HG03342 (cell line): ENCODE measurements around the gene A1BG.
"Not testable (repeated sequence)": the region's sequence is repeated elsewhere in the genome, so short reads cannot be mapped to it uniquely, and the experiment has no call there.

ENCODE experiments used
- ATAC-seq: cut with Tn5 transposase; IDR thresholded peaks from one replicate; pipeline ENCODE4 v1.9.1; 2021; ENCODE audit warnings: mild to moderate bottlenecking, moderate library complexity; ENCODE audit not compliant: unreplicated experiment

The A1BG gene

DNA sequence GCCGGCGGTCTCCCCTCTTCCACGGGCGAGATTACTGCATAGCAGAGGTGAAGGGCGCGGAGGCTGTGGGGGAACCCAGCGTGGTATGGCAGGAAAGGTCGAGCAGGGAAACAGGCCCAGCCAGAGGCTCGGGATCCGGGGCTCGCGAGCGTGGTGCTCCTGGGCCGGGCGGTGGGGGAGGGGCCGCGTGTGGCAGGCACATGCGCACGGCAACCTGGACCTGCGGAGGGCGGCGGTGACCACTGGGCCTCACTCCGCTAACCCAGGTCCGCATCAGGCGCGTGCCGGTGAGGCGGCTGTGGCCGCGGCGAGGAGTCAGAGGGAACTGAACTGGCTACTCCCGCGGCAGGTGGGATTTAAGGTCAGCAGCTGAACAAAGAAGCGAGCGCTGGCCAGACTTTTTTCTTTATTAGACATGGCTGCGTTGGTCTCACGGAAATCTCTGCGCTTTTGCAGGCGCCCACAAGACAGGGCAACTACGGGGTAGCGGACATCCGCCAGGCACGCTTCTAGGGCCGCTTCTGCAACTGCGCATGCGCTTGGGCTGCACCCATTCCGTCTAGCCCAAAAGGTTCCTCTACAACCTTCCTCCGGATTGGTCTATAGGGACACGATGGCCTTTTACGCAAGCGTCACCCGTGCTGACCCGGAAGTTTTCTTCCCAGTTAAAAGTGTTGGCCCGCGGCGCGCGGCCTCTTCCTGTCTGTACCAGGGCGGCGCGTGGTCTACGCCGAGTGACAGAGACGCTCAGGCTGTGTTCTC, 33.5 kb upstream of the A1BG start, which contains the start of gene RPS5:
TSS of gene RPS5 (plus strand) at position 694 of the 762 bp plus-strand sequence. CDS start 869 bp downstream, outside the sequence.
- peak; percentile 88 for ATAC-seq

- ATAC-seq, result no peak
Observed at GRCh38 chr19:58385891-58386575, 32.7 kb upstream of the A1BG start.

DNA sequence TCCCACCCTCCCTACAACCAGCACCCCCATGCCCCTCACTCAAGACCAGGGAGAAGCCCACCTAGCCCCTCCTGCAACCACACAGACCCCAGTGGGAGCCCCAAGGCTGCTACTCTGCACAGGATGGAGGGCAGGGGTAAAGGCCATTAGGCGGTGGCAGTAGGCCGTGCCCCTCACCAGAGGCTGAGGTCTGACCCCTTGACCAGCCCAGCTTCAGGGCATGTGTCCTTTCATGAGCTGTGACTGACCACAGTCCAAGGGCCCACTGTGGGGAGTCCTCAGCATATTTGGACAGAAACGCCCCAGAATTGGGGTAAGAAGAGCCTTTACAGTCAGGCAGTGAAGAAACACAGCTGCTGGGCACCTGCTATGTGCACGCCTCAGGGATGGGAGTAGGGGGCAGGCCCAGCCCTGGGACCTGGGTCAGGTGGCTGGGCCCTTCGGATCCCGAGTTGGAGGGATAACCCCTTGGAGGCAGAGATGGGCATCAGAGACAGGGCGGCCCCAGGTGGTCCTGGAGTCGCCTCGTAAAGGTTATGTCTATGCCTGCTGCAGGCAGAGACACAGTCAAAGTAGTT, 32.1 kb upstream of the A1BG start:
- ATAC-seq, result no peak

GRCh38 chr19:58382997-58383603, 29.8 kb upstream of the A1BG start:
- no peak for ATAC-seq

- no peak for ATAC-seq
Observed at GRCh38 chr19:58381460-58382212, 28.3 kb upstream of the A1BG start.

DNA sequence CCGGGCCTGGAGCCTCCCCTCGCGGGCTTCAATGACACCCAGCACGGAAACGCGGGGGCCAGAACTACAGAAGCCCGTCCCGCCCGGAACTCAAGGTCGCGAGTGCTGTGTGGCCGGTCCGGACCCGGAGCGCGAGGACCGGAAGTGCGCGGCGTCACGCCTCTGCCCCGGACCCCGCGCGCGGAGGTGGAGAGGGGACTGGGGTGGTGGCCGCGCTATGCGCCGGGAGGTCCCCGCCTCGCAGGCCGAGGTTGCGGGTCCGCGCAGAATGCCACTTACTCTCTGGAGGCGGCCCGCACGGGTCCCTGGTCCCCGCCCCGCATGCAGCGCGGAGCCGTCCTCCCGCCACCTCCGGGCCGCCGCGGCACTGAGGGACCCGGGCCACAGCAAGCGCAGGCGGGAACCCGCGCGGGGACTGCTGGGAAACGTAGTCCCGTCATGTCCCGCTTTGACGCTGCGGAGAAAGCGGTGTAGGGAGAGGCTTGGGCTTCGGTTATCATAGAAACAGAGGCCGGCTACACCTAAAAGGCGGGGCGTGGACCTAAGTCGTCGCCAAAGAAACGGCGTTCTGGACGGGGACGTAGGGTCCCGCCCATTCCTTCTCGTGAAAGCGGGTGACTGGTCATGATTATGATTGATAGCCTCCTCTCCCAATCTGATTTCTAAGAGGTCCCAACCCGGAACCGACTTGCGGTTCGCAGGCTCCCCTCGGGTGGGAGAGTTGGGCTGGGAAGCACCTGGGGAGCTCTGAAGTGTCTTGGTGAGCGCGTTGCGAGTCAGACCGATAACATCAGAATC, 27.6 kb upstream of the A1BG start, which contains the start of gene ZNF837:
TSS of gene ZNF837 (minus strand) at position 369 of the 798 bp plus-strand sequence. CDS start 11,698 bp downstream, outside the sequence.
- peak; percentile 74 for ATAC-seq

DNA sequence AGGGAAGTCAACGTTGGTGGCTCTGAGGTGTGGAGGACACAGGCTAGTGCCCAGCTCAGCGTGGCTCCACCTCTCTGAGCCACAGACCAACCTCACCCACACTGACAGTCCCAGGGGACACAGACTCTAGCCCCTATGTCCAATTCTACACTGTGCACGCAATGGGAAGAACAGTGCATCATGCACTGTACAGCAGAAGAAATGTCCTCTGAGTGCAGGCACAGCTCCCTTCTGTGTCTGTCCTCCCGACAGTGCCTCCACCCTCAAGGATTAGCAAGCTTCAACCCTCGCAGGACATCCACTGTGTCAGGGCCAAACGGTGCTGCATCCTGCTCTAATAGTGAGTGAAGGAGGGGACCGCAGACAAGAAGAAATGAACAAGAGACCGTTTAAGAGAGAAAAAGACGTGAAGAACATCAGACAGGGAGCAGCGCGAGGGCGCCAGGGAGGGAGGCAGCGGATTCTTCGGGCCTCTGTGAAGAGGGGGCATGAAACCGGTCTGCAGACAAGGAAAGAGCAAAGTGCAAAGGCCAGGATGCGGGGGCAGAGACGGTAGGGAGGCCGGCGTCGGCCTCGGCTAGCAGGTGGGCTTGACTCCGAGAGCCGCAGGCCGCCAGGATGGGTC, 26.9 kb upstream of the A1BG start:
- ATAC-seq, result no peak

GRCh38 chr19:58379246-58379645, 26.0 kb upstream of the A1BG start:
- ATAC-seq, result no peak

DNA sequence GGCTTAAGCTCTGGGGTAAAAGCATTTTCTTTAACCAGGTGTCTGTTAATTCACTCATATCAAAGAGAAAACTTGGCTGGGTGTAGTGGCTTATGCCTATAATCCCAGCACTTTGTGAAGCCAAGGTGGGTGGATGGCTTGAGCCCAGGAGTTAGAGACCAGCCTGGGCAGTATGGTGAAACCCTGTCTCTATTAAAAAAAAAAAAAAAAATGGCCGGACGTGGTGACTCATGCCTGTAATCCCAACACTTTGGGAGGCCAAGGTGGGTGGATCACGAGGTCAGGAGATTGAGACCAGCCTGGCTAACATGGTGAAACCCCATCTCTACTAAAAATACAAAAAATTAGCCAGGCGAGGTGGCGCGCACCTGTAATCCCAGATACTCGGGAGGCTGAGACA, 23.4 kb upstream of the A1BG start:
- not testable (repeated sequence) for ATAC-seq

GRCh38 chr19:58374200-58374599, 20.9 kb upstream of the A1BG start:
- no peak for ATAC-seq

DNA sequence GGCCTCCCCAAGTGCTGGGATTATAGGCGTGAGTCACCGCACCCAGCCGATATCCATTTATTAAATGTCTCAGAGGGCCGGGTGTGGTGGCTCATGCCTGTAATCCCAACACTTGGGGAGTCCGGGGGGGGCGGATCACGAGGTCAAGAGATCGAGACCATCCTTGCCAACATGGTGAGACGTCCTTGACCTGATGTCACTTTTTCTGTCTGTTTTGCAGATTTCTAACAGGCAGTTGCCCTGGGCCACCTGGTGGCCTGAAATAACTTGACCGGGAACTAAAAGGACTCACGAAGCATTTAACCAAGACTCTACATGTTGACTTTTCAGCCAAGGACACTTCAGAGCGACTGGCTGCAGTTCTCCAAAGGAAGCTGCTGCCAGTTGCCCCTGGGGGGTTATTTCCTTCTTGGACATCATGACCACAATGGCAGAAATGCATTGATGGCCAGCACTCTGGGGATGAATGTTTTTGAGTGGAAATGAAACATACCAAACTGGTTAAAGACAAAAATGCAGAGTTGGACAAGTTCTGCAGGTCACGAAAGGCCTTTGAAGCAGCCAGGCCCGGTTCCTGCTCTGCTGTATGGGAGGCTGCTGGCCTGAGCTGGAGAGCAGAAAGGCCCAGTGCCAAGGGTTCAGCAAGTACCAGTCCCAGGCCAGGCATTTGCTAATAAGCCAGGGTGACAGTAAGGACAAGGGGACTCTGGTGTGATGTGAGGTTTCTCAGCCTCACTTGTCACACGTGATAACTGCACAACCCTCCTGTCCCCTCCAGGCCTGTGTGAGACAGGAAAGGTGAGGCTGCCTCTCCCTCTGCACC, 19.2 kb upstream of the A1BG start:
- no peak for ATAC-seq

DNA sequence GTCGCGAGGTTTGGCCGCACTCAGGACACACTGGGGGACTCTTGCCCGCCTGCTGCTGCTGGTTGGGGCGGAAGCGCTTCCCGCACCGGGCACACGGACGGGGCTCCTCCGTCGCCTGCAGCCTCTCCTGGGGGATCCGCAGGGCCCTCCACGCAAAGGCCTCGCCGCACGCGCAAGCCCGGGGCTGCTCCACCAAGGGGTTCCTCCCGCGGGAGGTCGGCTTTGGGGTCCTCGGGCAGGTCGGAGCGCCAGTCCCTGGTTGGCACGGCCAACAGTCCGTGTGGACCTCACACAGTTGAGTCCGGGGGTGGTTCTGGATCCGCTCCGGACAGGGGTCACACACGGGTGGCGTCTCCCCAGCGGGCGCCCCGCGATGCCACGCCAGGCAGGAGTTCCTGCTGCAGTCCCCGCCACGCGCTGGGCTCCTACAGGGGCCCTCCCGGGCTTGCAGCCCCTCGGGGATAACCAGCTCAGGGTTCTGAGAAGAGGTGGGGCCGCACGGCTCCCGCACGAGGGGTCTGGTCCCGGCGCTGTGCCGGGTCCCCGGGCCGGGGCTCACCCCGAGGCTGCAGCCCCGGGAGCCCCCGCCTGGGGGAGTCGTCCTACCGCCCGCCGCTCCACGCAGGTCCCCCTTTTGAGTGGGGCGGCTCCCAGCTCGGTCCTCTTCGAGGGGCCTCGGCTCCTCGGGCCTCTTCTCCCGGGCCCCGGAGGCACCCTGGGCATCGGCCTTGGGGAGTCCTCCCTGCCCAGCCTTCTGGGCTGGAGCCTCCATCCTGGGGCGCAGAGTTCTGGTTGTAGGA, 15.5 kb upstream of the A1BG start:
- ATAC-seq, result no peak

- ATAC-seq, result no peak
Observed at GRCh38 chr19:58367698-58368454, 14.6 kb upstream of the A1BG start.

GRCh38 chr19:58366585-58367430, 13.5 kb upstream of the A1BG start:
- ATAC-seq, result no peak

GRCh38 chr19:58364146-58364545, 10.9 kb upstream of the A1BG start:
- ATAC-seq, result no peak
